Right lobe of liver (tissue), 6 donors: ENCODE data around the gene LPCAT3. TPM values are rescaled to one million over a fixed set of nuclear protein-coding genes. Genes with fewer than 3 reads are reported as not detected.

Experiments
- ATAC-seq, 4 donors: fragments of 200-7000 bp; cut with Tn5 transposase; one replicate each; pipeline ENCODE4 v1.9.1; 2020; ENCODE audit warnings: mild to moderate bottlenecking in 4 of 4, moderate library complexity in 4 of 4
- DNase-seq, 3 donors: peaks; one replicate each; pipeline ENCODE4 v3.0.0-alpha.2; 2020
- H3K27ac ChIP-seq, 3 donors: fragments of 200-600 bp; one replicate each; pipeline ENCODE4 v1.8.0; 2022
- H3K27me3 ChIP-seq, 2 donors: fragments of 200-600 bp; one replicate each; pipeline ENCODE4 v1.8.0; 2022
- H3K36me3 ChIP-seq, 4 donors: fragments of 200-600 bp; sonication (generic) in 1 of 4; one replicate each; pipeline versions ENCODE4 v1.5.1 to v1.8.0; 2017 to 2022; ENCODE audit warnings: control low read depth in 1 of 4
- H3K4me1 ChIP-seq, 4 donors: fragments of 200-600 bp; sonication (generic) in 1 of 4; one replicate each; pipeline versions ENCODE4 v1.5.1 to v1.8.0; 2017 to 2022; ENCODE audit warnings: control low read depth in 1 of 4
- H3K4me3 ChIP-seq, 3 donors: fragments of 200-600 bp; one replicate each; pipeline ENCODE4 v1.8.0; 2022
- H3K9me3 ChIP-seq, 4 donors: fragments of 200-600 bp; sonication (generic) in 1 of 4; one replicate each; pipeline versions ENCODE4 v1.5.1 to v1.8.0; 2017 to 2022; ENCODE audit warnings: control low read depth in 1 of 4
- CTCF ChIP-seq, 4 donors: fragments of 200-600 bp in 3 of 4; fragments of 450-650 bp in 1 of 4; IDR thresholded peaks; one replicate each; pipeline versions ENCODE4 v1.5.1 to v1.8.0; 2016 to 2022; ENCODE audit warnings: antibody characterized with exemption in 4 of 4, mild to moderate bottlenecking in 2 of 4
- POLR2A ChIP-seq: fragments of 450-650 bp; IDR thresholded peaks from one replicate; pipeline ENCODE4 v1.6.1; 2017; ENCODE audit warnings: antibody characterized with exemption, mild to moderate bottlenecking
- WGBS: methylation state at CpG from one replicate; pipeline ENCODE4 v1.1.6; 2018; ENCODE audit warnings: low coverage, low lambda C conversion rate; ENCODE audit not compliant: insufficient coverage; ENCODE audit errors: missing lambda C conversion rate; 5-methylcytosine and 5-hydroxymethylcytosine counted together
- intact Hi-C, 2 donors: fragments of 100-400 bp; cut with DNase I; formaldehyde crosslinking; loops; one replicate each; pipeline versions ENCODE4 v1.11.2 to v1.14.1; 2022
- long read RNA-seq: library from polyadenylated mRNA; unstranded; transcript quantifications from one replicate; pipeline ENCODE4 v2.0.0, GENCODE V29; 2019
- total RNA-seq, 6 experiments: library from RNA; depleted of rRNA in 2 of 6; stranded (reverse); fragments of >200 nt in 2 of 6; fragmentation: NEBNext Ultra II Directional in 3 of 6; extraction: Animal tissue kit (Norgen Biotek cat#: 25700) in 3 of 6; gene quantifications; one replicate each; pipeline versions ENCODE4 v1.1.0 to v1.2.4, GENCODE V29; 2016 to 2023
- donor health status: DM: no; HTN: yes; CAD: no.
- donor health status: DM: no; HTN: no; CAD: no.
- donor health status: DM: no; HTN: no; CAD: no.
- donor health status: DM: no; HTN: yes; CAD: no.
- donor health status: DM: no; HTN: yes; CAD: no.

The LPCAT3 gene
- total RNA-seq = 100 to 1,000 TPM in 1 of 6 experiments, 10 to 100 TPM in 5; 50.6 to 115 (median 77.5) TPM
- long read RNA-seq, partial matches to known transcripts = 0 of 5 reads
- long read RNA-seq, other reads (novel, unspliced or antisense) = 4 of 5 reads

DNA sequence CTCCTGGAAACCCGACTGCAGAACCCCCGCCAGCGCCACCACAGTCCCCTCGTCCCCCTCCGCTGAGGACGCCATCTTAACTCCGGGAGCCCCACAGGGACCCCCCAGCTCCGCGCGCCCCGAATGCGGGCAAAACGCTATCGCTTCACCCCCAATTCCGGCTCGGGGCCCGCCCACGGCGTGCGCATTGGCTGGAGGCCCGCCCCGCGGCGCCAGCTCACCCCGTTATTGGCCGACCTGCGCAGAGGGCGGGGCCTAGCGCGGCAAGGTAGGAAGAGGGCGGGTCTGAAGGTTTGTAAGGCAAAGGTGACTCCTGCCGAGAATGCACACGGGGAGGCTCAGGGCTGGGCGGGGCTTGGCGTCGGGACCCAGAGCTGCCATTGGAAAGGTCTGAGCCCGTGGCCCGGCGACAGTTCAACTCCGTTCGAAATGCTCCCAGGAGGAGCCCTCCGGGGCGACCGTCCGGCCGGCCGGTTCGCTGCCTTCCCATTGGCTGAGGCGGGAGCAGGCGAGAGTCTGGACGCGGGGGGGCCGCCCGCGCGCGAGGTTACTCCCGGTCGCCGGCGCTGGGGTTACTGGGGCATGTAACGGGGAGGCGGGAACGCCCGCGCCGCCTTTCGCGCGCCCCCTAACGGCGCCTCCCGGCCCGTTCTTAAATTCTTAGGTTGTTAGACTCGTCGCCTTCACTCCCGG, at the start of gene LPCAT3:
Gene LPCAT3, minus strand, starts transcription at position 127 of the 693 bp plus-strand sequence. Its CDS starts 52 bp downstream, at position 75.
- Histone ChIP-seq H3K4me3 (peak within 1 kb of the TSS; percentile 80 to 93 (median 81)), H3K27ac (peak within 1 kb of the TSS; percentile 78 to 84 (median 80)), H3K36me3 (no peaks in the 10 kb centered on the region), H3K4me1 (peaks cover 0 to 35% (median 3%) of the 10 kb centered on the region in 4 donors), H3K9me3 (no peaks in the 10 kb centered on the region), H3K27me3 (no peaks in the 10 kb centered on the region)
- 0% methylated on average over 10 of the region's 77 CpGs for WGBS
- DNase-seq = peak; percentile 98 to 99 (median 99)
- peak; percentile 97 for TF ChIP-seq POLR2A
- TF ChIP-seq CTCF (IDR thresholded peaks at IDR 0.05) = peak; percentile 84 to 95 (median 92)
- ATAC-seq = peak; percentile 89 to 96 (median 92)
- intact Hi-C loops = no loop called here

DNA sequence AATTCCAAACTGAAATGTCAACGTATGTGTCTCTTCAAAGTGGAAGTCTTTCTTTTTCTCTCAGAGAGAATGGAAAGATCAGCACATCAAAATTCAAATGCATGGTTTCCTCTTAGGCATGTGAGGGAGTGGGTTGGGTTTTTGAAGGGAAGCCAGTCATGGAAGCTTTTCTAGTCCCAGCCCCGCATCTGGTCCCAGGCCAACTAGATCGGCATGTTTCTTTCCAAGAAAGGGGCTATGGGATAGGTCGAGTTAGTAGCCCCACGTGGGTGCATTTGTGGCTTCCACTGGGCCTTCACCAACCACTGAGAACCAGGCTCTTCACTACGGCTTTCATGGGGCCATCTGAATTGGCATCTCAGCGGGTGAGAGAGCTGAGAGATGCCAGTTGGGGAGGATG, 48.8 kb upstream of the LPCAT3 start:
- TF ChIP-seq CTCF (IDR thresholded peaks at IDR 0.05) (no peak), POLR2A (no peak)
- peak overlapping the region in 1 of 3 donors; percentile 2 for H3K4me3 ChIP-seq
- no peaks in the 10 kb centered on the region for H3K27me3 ChIP-seq
- WGBS = 58% methylated on average over 3 of the region's 7 CpGs
- intact Hi-C loops = no loop called here
- peak overlapping the region in 2 of 3 donors; percentile 59 to 82 for H3K27ac ChIP-seq
- no peaks in the 10 kb centered on the region for H3K9me3 ChIP-seq
- peaks cover 0 to 86% (median 31%) of the 10 kb centered on the region in 4 donors for H3K4me1 ChIP-seq
- H3K36me3 ChIP-seq = peaks cover 0 to 79% (median 28%) of the 10 kb centered on the region in 4 donors
- DNase-seq (no peak), ATAC-seq (no peak)

GRCh38 chr12:7066596-7066995, 48.3 kb upstream of the LPCAT3 start:
- 100% methylated on average over 1 of the region's 2 CpGs for WGBS
- no peak for ATAC-seq
- H3K4me1 ChIP-seq = peaks cover 0 to 86% (median 31%) of the 10 kb centered on the region in 4 donors

GRCh38 chr12:7065073-7065623, 46.9 kb upstream of the LPCAT3 start:
- TF ChIP-seq POLR2A (no peak), CTCF (IDR thresholded peaks at IDR 0.05) (no peak)
- Histone ChIP-seq H3K27ac (peak overlapping the region in 1 of 3 donors; percentile 14), H3K4me1 (peaks cover 0 to 74% (median 23%) of the 10 kb centered on the region in 4 donors), H3K4me3 (peak overlapping the region in 2 of 3 donors; percentile 71 to 74), H3K9me3 (no peaks in the 10 kb centered on the region), H3K36me3 (peaks cover 0 to 70% (median 25%) of the 10 kb centered on the region in 4 donors), H3K27me3 (no peaks in the 10 kb centered on the region)
- ATAC-seq = no peak
- 73% methylated on average over 6 of the region's 7 CpGs for WGBS
- no peak for DNase-seq
- intact Hi-C loops = no loop called here

More at GRCh38 chr12:7066596-7066995, 48.3 kb upstream of the LPCAT3 start:
- Histone ChIP-seq H3K4me3 (peak overlapping the region in 1 of 3 donors; percentile 2), H3K36me3 (peaks cover 0 to 79% (median 28%) of the 10 kb centered on the region in 4 donors), H3K27me3 (no peaks in the 10 kb centered on the region), H3K9me3 (no peaks in the 10 kb centered on the region), H3K27ac (peak overlapping the region in 2 of 3 donors; percentile 6 to 16)
- DNase-seq = no peak
- TF ChIP-seq POLR2A (no peak), CTCF (IDR thresholded peaks at IDR 0.05) (no peak)
- intact Hi-C loops = no loop called here
